Muscle layer of duodenum (tissue), 2 donors: ENCODE measurements around the gene NT5DC3.

Experiments
- H3K27ac ChIP-seq: one replicate; pipeline ENCODE4 v1.7.0; 2013; ENCODE audit warnings: mild to moderate bottlenecking, low read length
- H3K27me3 ChIP-seq: one replicate; pipeline ENCODE4 v1.7.0; 2013; ENCODE audit warnings: low read depth, mild to moderate bottlenecking, control low read depth, low read length
- H3K36me3 ChIP-seq, 2 donors: one replicate each; pipeline ENCODE4 v1.7.0; 2013; ENCODE audit warnings: low read length in 2 of 2, control low read depth in 1 of 2, mild to moderate bottlenecking in 1 of 2; ENCODE audit not compliant: insufficient read depth in 2 of 2, control insufficient read depth in 1 of 2
- H3K4me1 ChIP-seq, 2 donors: one replicate each; pipeline ENCODE4 v1.7.0; 2013; ENCODE audit warnings: low read length in 2 of 2, mild to moderate bottlenecking in 2 of 2, control low read depth in 1 of 2, moderate library complexity in 1 of 2; ENCODE audit not compliant: insufficient read depth in 2 of 2, control insufficient read depth in 1 of 2
- H3K4me3 ChIP-seq, 2 donors: one replicate each; pipeline ENCODE4 v1.7.0; 2013; ENCODE audit warnings: low read length in 2 of 2, low read depth in 1 of 2, mild to moderate bottlenecking in 1 of 2
- H3K9me3 ChIP-seq, 2 donors: one replicate each; pipeline ENCODE4 v1.7.0; 2013; ENCODE audit warnings: low read length in 2 of 2, control low read depth in 1 of 2, mild to moderate bottlenecking in 1 of 2; ENCODE audit not compliant: control insufficient read depth in 1 of 2
- donor health status: healthy.

Gene NT5DC3

DNA sequence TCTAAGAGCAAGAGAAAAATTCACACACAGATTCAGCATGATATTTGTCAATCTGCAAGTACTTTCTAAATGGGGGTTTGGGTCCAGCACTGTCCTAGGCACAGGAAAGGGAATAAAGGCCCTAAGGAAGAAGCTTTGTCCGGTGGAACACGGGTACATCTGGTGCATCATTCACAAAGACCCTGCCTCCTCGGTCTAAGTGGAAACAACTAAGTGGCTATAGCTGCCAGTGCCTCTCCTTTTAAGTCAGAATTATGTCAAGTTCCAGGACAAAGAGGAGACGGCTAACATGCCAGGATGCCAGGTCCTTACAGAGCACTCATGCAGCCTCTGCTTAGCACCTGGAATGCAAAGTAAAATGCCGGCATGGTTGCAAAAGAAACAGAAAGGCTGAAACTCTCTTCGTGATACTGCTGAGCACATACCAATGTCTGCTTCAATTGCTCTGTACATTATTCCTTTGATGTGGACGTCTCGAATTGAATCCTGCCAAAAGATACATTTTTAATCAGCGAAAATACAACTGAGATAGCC, 47.5 kb downstream of the NT5DC3 start:
- no peaks in the 10 kb centered on the region for H3K9me3 ChIP-seq
- H3K36me3 ChIP-seq: peaks cover 12 to 29% of the 10 kb centered on the region in 2 donors
- no peak overlapping the region for H3K27ac ChIP-seq
- H3K4me1 ChIP-seq: no peaks in the 10 kb centered on the region
- no peaks in the 10 kb centered on the region for H3K27me3 ChIP-seq
- H3K4me3 ChIP-seq: no peak overlapping the region

GRCh38 chr12:103793046-103793445, 48.0 kb downstream of the NT5DC3 start:
- no peaks in the 10 kb centered on the region for H3K9me3 ChIP-seq
- H3K4me3 ChIP-seq: no peak overlapping the region
- H3K4me1 ChIP-seq: no peaks in the 10 kb centered on the region
- no peaks in the 10 kb centered on the region for H3K27me3 ChIP-seq
- no peak overlapping the region for H3K27ac ChIP-seq
- H3K36me3 ChIP-seq: peaks cover 12 to 25% of the 10 kb centered on the region in 2 donors

GRCh38 chr12:103791350-103791920, 49.6 kb downstream of the NT5DC3 start:
- Histone ChIP-seq H3K4me3 (no peak overlapping the region), H3K27me3 (no peaks in the 10 kb centered on the region), H3K9me3 (no peaks in the 10 kb centered on the region), H3K27ac (no peak overlapping the region), H3K4me1 (no peaks in the 10 kb centered on the region), H3K36me3 (peaks cover 13 to 19% of the 10 kb centered on the region in 2 donors)

DNA sequence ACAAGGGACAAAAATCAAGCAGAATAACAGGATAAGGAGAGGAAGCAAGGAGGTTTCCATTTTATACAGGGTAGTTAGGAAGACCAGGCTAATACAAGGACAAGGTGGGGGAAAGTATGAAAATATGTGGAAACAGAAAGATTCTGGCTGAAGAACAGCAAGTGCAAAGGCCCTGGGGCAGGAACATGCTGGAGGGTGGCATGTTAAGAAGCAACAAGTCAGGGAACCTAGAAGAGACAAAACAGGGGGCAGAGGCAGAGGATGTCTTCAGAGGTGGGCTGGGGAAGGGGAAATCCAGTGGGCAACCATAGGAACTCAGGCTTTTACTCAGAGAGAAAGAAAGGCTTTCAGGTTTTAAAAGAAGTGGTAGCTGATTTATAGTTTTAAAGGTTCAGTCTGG, 54.8 kb downstream of the NT5DC3 start:
- Histone ChIP-seq H3K4me3 (no peak overlapping the region), H3K27ac (no peak overlapping the region), H3K4me1 (no peaks in the 10 kb centered on the region), H3K9me3 (no peaks in the 10 kb centered on the region), H3K36me3 (peaks cover 16 to 33% of the 10 kb centered on the region in 2 donors), H3K27me3 (no peaks in the 10 kb centered on the region)

GRCh38 chr12:103785243-103786031, 55.6 kb downstream of the NT5DC3 start:
- H3K4me1 ChIP-seq: no peaks in the 10 kb centered on the region
- H3K4me3 ChIP-seq: no peak overlapping the region
- peaks cover 16 to 37% of the 10 kb centered on the region in 2 donors for H3K36me3 ChIP-seq
- H3K27me3 ChIP-seq: no peaks in the 10 kb centered on the region
- no peak overlapping the region for H3K27ac ChIP-seq
- H3K9me3 ChIP-seq: no peaks in the 10 kb centered on the region

DNA sequence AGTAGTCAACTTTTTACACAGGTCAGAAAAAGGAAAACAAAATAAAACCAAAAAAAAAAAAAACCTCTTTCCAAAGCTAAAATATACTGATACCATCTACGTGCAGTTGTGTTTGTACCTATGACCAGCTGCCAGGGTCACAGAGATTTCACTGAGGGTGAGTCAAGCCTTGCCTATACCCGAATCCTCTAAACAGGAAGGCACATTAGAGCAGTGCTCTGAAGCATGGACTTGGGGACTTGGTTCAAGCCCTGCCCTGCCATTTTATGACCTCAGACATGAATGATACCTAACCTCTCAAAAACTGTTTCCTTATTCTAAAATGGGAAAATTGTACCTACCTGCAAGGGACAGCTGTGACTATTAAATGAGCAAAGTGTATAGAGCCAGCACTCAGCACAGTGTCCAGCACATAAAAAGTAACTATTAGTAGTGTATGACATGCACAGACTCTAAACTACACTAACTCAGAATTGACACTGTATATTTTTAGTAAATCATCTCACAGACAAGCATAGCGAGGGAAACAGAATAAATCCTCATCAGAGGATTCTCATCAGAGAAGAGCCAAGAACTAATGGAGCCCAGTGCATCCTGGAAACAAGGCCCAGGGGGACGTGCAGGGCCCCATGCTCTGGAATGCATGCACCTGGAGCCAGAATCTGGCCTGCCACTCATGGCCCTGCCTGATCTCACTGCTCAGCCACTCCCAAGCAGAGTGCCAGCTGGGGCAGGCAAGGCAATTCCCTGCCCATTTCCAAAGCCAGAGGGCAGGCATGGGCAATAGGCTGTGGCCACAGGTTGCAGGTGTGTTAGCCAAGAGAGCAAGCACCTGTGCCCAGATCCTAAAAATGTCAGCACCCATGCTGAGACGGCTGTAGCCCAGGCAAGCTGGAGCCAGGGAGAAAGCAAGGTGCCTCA, 57.0 kb downstream of the NT5DC3 start:
- Histone ChIP-seq H3K4me3 (no peak overlapping the region), H3K4me1 (no peaks in the 10 kb centered on the region), H3K27ac (no peak overlapping the region), H3K36me3 (peaks cover 21 to 44% of the 10 kb centered on the region in 2 donors), H3K27me3 (no peaks in the 10 kb centered on the region), H3K9me3 (no peaks in the 10 kb centered on the region)

DNA sequence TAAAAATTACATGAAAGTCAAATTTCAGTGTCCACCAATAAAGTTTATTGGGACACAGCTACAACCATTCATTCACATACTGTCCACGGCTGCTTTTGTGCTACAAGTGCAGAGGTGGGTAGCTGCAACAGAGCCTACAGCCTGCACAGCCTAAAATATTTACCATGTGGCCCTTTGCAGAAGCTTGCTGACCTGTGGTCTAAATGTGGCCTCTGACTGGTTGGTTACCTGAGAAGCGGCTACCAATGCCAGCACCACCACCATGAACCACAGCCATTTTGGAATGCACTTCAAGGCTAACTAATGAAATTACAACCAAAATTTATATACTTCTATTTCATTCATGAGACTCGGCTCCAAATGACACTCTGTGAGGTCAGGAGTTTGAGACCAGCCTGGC, 58.6 kb downstream of the NT5DC3 start:
- no peak overlapping the region for H3K4me3 ChIP-seq
- peaks cover 21 to 51% of the 10 kb centered on the region in 2 donors for H3K36me3 ChIP-seq
- H3K9me3 ChIP-seq: no peaks in the 10 kb centered on the region
- H3K27me3 ChIP-seq: no peaks in the 10 kb centered on the region
- no peaks in the 10 kb centered on the region for H3K4me1 ChIP-seq
- H3K27ac ChIP-seq: no peak overlapping the region

- Histone ChIP-seq H3K9me3 (no peaks in the 10 kb centered on the region), H3K27ac (no peak overlapping the region), H3K36me3 (peaks cover 25 to 65% of the 10 kb centered on the region in 2 donors), H3K27me3 (no peaks in the 10 kb centered on the region), H3K4me3 (no peak overlapping the region), H3K4me1 (no peaks in the 10 kb centered on the region)
Observed at GRCh38 chr12:103780992-103781391, 60.0 kb downstream of the NT5DC3 start.

DNA sequence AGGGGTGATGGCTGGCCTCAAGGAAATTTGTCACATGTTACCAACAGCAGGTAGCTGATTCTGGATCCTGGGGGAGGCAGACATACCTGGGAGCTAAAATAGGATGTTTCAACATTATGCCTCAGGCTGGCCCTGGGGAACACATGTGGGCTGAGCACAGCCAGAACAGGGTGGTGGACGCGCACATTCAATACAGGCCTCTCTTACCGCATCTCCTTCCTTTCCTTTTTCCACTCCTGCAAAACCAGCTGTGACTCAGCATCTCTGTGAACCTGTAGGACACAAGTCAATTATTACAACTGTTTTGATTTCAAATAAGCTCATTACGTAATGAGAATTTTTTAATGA, 61.0 kb downstream of the NT5DC3 start:
- Histone ChIP-seq H3K9me3 (no peaks in the 10 kb centered on the region), H3K36me3 (peaks cover 22 to 66% of the 10 kb centered on the region in 2 donors), H3K4me3 (no peak overlapping the region), H3K27me3 (no peaks in the 10 kb centered on the region), H3K27ac (no peak overlapping the region), H3K4me1 (no peaks in the 10 kb centered on the region)

GRCh38 chr12:103779410-103780092, 61.5 kb downstream of the NT5DC3 start:
- Histone ChIP-seq H3K27ac (no peak overlapping the region), H3K27me3 (no peaks in the 10 kb centered on the region), H3K36me3 (peaks cover 20 to 61% of the 10 kb centered on the region in 2 donors), H3K9me3 (no peaks in the 10 kb centered on the region), H3K4me1 (no peaks in the 10 kb centered on the region), H3K4me3 (no peak overlapping the region)
